Bronchial epithelial cell (primary cell): ENCODE results near the gene ZBTB8OS. TPM values are rescaled to one million over a fixed set of nuclear protein-coding genes. Genes with fewer than 3 reads are reported as not detected.
"Not testable (repeated sequence)": the region's sequence is repeated elsewhere in the genome, so short reads cannot be mapped to it uniquely, and the experiment has no call there.

Experiments used
- DNase-seq: peaks from one replicate; pipeline ENCODE4 v3.0.0-alpha.2; 2010; ENCODE audit warnings: low read depth
- FAIRE-seq: peaks from 2 replicates; lab custom pipeline; 2011; peaks lifted over from hg19 to GRCh38; lab: Jason Lieb, UNC
- H3K27me3 ChIP-seq: 2 replicates; pipeline ENCODE4 v1.5.1; 2011; ENCODE audit warnings: low read length; ENCODE audit not compliant: control insufficient read depth, insufficient read depth
- H3K36me3 ChIP-seq: 2 replicates; pipeline ENCODE4 v1.5.1; 2011; ENCODE audit warnings: low read length; ENCODE audit not compliant: control insufficient read depth, insufficient read depth
- H3K4me3 ChIP-seq: 2 replicates; pipeline ENCODE4 v1.5.1; 2011; ENCODE audit warnings: mild to moderate bottlenecking, low read depth, low read length, control low read depth
- CTCF ChIP-seq: IDR thresholded peaks from 2 replicates; pipeline ENCODE4 v1.5.1; 2011; ENCODE audit warnings: mild to moderate bottlenecking, moderate library complexity, low read length, control low read depth, inconsistent platforms; ENCODE audit not compliant: insufficient read depth, severe bottlenecking
- total RNA-seq: library from RNA; depleted of rRNA; stranded (reverse); fragments of >200 nt; gene quantifications from 2 replicates; pipeline ENCODE4 v1.2.1, GENCODE V29; 2014

The ZBTB8OS gene
- total RNA-seq, 1 donor from 2014 or later, result 36.6 TPM

- DNase-seq, result peak; percentile 70
- Histone ChIP-seq H3K4me3 (no peak overlapping the region), H3K36me3 (peaks cover 1% of the 10 kb centered on the region), H3K27me3 (no peaks in the 10 kb centered on the region)
- no peak for FAIRE-seq
- no peak for TF ChIP-seq CTCF
These were observed 13.3 kb downstream of the ZBTB8OS start for GRCh38 chr1:32636914-32637645.

- DNase-seq (no peak), FAIRE-seq (no peak)
- peaks cover 1% of the 10 kb centered on the region for H3K36me3 ChIP-seq
These were observed 14.7 kb downstream of the ZBTB8OS start for GRCh38 chr1:32635508-32636277.

GRCh38 chr1:32632829-32633228, 17.5 kb downstream of the ZBTB8OS start:
- H3K4me3 ChIP-seq, result no peak overlapping the region
- FAIRE-seq (no peak), DNase-seq (no peak)
- no peaks in the 10 kb centered on the region for H3K27me3 ChIP-seq
- TF ChIP-seq CTCF, result no peak
- no peaks in the 10 kb centered on the region for H3K36me3 ChIP-seq

More at GRCh38 chr1:32635508-32636277, 14.7 kb downstream of the ZBTB8OS start:
- no peak for TF ChIP-seq CTCF
- no peak overlapping the region for H3K4me3 ChIP-seq
- no peaks in the 10 kb centered on the region for H3K27me3 ChIP-seq

GRCh38 chr1:32630173-32630572, 20.2 kb downstream of the ZBTB8OS start:
- not testable (repeated sequence) for H3K4me3 ChIP-seq, H3K27me3 ChIP-seq, DNase-seq, H3K36me3 ChIP-seq, FAIRE-seq

GRCh38 chr1:32627596-32628162, 22.7 kb downstream of the ZBTB8OS start:
- Histone ChIP-seq H3K27me3 (no peaks in the 10 kb centered on the region), H3K4me3 (no peak overlapping the region), H3K36me3 (peaks cover 1% of the 10 kb centered on the region)
- FAIRE-seq (no peak), DNase-seq (no peak)
- TF ChIP-seq CTCF, result no peak

- H3K27me3 ChIP-seq, result no peaks in the 10 kb centered on the region
- no peak for TF ChIP-seq CTCF
- H3K36me3 ChIP-seq, result peaks cover 1% of the 10 kb centered on the region
These were observed 24.2 kb downstream of the ZBTB8OS start for GRCh38 chr1:32626176-32626575.

More at GRCh38 chr1:32626176-32626575, 24.2 kb downstream of the ZBTB8OS start:
- no peak overlapping the region for H3K4me3 ChIP-seq
- FAIRE-seq, result no peak
- DNase-seq, result no peak
